Measurements from ENCODE around the gene SLC28A1.
"Not testable (repeated sequence)": the region's sequence is repeated elsewhere in the genome, so short reads cannot be mapped to it uniquely, and the experiment has no call there.

The SLC28A1 gene, protein sequence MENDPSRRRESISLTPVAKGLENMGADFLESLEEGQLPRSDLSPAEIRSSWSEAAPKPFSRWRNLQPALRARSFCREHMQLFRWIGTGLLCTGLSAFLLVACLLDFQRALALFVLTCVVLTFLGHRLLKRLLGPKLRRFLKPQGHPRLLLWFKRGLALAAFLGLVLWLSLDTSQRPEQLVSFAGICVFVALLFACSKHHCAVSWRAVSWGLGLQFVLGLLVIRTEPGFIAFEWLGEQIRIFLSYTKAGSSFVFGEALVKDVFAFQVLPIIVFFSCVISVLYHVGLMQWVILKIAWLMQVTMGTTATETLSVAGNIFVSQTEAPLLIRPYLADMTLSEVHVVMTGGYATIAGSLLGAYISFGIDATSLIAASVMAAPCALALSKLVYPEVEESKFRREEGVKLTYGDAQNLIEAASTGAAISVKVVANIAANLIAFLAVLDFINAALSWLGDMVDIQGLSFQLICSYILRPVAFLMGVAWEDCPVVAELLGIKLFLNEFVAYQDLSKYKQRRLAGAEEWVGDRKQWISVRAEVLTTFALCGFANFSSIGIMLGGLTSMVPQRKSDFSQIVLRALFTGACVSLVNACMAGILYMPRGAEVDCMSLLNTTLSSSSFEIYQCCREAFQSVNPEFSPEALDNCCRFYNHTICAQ

DNA sequence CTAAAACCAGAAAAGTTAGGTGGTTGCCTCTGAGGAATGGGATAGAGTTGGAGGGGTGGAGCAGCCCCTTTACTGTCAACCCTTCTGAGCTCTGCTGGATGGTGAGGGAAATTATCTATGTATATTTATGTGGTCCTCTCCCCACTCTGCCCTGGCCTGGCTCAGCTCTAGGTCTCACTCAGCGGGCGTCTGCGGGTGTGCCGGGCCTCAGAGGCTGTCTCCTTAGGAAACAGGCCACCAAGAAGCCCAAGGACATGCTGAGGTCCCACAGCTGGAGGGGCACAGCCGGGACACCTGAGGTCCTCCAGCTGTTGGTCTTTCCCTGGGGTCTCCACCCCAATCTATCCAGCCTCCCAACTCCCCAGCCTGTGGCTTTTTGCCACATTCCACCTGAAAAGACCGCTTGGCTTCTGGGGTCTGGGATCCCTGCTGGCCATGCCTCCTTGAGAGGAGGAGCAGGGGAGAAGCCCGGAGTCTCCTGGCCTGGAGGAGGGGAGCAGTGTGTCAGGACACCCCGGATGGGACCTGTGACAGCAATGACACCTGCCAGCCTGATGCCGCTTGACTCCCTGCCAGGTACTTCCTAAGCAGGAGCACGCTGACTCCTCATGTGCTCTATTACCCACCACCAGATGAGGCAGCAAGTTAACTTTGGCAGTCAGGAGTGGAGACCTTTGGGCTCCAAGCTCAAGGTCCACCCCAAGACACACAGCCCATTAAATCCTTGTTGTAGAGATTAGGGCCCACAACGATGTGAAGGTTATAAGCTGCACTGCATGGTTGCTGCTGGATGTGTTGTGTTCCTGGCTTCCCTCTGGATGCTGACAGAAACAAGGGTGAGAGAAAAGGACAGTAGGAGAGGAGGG, at the start of gene SLC28A1:
Gene SLC28A1, plus strand, starts transcription at position 747 of the 866 bp plus-strand sequence. CDS start 3,099 bp downstream, outside the sequence.
- DNase-seq (ENCODE audit: low spot score), result no peak

- DNase-seq (ENCODE audit: low spot score), result no peak
These were observed 49.5 kb upstream of the SLC28A1 start for GRCh38 chr15:84834969-84835368.

DNA sequence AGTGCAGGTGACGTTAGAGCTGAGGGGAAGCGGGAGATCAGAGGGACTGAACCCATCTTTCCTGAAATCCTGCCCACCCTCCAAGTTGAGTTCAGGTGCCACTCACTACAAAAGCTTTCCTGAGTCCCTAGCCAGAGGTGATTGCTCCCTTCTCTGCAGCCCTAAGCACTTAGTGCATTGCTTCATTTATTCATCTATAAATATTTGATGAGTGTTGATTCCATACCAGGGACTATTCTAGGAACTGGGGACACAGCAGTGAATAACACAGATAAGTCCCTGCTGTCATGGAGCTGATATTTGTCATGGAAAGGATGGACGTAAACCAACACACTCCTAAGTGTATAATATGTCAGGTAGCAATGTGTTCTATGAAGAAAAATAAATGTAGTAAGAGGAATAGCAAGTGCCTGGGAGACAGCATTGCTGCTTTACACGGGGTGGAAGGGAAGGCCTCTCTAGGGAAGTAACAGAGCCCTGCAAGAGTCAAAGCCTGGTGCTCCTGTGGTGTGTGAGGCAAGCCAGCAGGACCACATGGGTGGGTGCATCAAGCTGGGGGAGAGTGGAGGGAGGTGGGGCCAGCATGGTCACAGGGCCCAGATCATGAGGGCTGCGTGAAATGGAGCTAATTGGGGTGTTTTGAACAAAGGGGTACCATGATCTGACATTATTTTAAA, 48.7 kb upstream of the SLC28A1 start:
- no peak for DNase-seq (ENCODE audit: low spot score)

GRCh38 chr15:84836844-84837243, 47.6 kb upstream of the SLC28A1 start:
- DNase-seq (ENCODE audit: low spot score), result no peak

DNA sequence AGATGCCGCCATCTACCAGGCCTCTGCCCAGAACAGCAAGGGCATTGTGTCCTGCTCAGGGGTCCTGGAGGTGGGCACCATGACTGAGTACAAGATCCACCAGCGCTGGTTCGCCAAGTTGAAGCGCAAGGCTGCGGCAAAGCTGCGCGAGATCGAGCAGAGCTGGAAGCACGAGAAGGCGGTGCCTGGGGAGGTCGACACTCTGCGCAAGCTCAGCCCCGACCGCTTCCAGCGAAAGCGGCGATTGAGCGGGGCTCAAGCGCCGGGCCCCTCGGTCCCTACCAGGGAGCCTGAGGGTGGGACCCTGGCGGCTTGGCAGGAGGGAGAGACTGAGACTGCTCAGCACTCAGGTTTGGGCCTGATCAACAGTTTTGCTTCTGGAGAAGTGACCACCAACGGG, 44.7 kb upstream of the SLC28A1 start:
- DNase-seq (ENCODE audit: low spot score), result no peak

DNA sequence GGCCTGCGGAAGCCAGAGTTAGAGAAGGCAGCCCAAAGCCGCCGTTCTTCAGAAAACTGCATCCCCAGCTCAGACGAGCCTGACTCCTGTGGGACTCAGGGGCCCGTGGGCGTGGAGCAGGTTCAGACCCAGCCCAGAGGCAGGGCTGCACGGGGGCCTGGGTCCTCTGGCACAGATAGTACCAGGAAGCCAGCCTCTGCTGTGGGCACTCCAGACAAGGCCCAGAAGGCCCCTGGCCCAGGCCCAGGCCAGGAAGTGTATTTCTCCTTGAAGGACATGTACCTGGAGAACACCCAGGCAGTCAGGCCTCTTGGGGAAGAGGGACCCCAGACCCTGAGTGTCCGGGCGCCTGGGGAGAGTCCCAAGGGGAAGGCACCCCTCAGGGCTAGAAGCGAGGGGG, 44.2 kb upstream of the SLC28A1 start:
- DNase-seq (ENCODE audit: low spot score), result no peak

- DNase-seq (ENCODE audit: low spot score), result no peak
These were observed 43.6 kb upstream of the SLC28A1 start for GRCh38 chr15:84840741-84841429.

DNA sequence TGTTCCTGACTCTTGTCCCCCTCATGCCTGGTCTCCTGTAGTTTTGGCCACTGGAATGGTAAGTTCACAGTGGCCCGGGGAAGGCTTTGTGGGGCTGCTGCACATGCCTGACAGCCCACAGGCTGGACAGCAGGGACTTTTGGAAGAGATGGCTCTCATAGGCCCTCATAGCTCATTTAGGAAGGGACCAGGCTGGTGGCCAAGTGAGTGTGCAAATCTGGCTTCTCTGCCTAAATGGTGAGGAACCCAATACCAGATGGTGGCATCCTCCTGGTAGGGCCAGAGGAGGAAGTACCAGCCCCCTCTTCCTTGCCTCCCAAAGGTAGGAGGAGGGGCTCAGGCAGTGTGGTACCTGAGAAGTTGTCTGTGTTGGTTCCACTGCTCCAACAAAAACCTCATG, 41.7 kb upstream of the SLC28A1 start:
- DNase-seq (ENCODE audit: low spot score), result no peak

GRCh38 chr15:84844964-84845363, 39.5 kb upstream of the SLC28A1 start:
- no peak for DNase-seq (ENCODE audit: low spot score)

DNA sequence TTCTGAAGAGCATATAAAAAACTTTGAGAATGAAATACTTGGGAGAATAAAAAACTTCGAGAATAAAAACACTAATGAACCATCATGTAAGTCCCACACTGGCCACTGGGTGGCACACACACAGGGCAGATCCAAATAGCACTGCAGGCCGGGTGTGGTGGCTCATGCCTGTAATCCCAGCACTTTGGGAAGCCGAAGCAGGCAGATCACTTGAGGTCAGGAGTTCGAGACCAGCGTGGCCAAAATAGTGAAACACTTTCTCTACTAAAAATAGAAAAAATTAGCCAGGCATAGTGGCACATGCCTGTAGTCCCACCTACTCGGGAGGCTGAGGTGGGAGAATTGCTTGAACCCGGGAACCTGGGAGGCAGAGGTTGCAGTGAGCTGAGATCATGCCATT, 38.8 kb upstream of the SLC28A1 start:
- not testable (repeated sequence) for DNase-seq (ENCODE audit: low spot score)

- no peak for DNase-seq (ENCODE audit: low spot score)
These were observed 38.2 kb upstream of the SLC28A1 start for GRCh38 chr15:84846269-84846668.

- no peak for DNase-seq (ENCODE audit: low spot score)
These were observed 37.1 kb upstream of the SLC28A1 start for GRCh38 chr15:84847382-84847781.

GRCh38 chr15:84852212-84852611, 32.2 kb upstream of the SLC28A1 start:
- DNase-seq (ENCODE audit: low spot score), result no peak

- no peak for DNase-seq (ENCODE audit: low spot score)
These were observed 29.3 kb upstream of the SLC28A1 start for GRCh38 chr15:84855136-84855535.

GRCh38 chr15:84855765-84856164, 28.7 kb upstream of the SLC28A1 start:
- DNase-seq (ENCODE audit: low spot score), result no peak

- DNase-seq (ENCODE audit: low spot score), result no peak
These were observed 27.6 kb upstream of the SLC28A1 start for GRCh38 chr15:84856731-84857417.

GRCh38 chr15:84857418-84858004, 27.0 kb upstream of the SLC28A1 start:
- DNase-seq (ENCODE audit: low spot score), result no peak

DNA sequence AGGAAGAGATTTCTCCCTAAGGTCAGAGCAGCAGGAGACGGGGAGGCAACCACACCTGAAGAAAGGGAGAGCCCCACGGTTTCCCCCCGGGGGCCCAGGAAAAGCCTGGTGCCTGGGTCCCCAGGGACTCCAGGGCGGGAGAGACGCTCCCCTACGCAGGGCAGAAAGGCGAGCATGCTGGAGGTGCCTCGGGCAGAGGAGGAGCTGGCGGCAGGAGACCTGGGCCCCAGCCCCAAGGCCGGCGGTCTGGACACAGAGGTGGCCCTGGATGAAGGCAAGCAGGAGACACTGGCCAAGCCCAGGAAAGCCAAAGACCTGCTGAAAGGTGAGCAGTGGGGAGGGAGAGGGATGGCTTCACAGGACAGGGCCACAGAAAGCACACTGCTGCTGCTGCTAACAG, 26.2 kb upstream of the SLC28A1 start:
- no peak for DNase-seq (ENCODE audit: low spot score)

- no peak for DNase-seq (ENCODE audit: low spot score)
These were observed 25.3 kb upstream of the SLC28A1 start for GRCh38 chr15:84859144-84859543.

GRCh38 chr15:84859651-84860050, 24.8 kb upstream of the SLC28A1 start:
- no peak for DNase-seq (ENCODE audit: low spot score)

Measured in Ammon's horn (tissue), 1 donor.